Coronary artery (tissue), 2 donors: ENCODE results near the gene MYO7A.

ENCODE experiments used
- DNase-seq: peaks from one replicate; pipeline ENCODE4 v3.0.0-alpha.2; 2017; ENCODE audit warnings: low spot score
- H3K27ac ChIP-seq, 2 donors: fragments of 200-600 bp; sonication (generic); one replicate each; pipeline ENCODE4 v1.5.1; 2016 to 2019
- H3K4me3 ChIP-seq: fragments of 200-600 bp; sonication (generic); 2 replicates; pipeline ENCODE4 v1.5.1; 2016; ENCODE audit warnings: mild to moderate bottlenecking, moderate library complexity
- CTCF ChIP-seq: fragments of 200-600 bp; sonication (generic); IDR thresholded peaks from one replicate; pipeline ENCODE4 v1.5.1; 2019; ENCODE audit warnings: antibody characterized with exemption

MYO7A gene

GRCh38 chr11:77252555-77253270 lies 124.7 kb downstream of the MYO7A start:
- Histone ChIP-seq H3K4me3 (no peak overlapping the region), H3K27ac (no peak overlapping the region)
- no peak for DNase-seq
- TF ChIP-seq CTCF = no peak

GRCh38 chr11:77253690-77254089 lies 125.6 kb downstream of the MYO7A start:
- DNase-seq = no peak
- H3K27ac ChIP-seq = no peak overlapping the region
- H3K4me3 ChIP-seq = no peak overlapping the region
- TF ChIP-seq CTCF = no peak

- DNase-seq = no peak
- Histone ChIP-seq H3K4me3 (no peak overlapping the region), H3K27ac (no peak overlapping the region)
- TF ChIP-seq CTCF = no peak
Measured at GRCh38 chr11:77259641-77260040, 131.6 kb downstream of the MYO7A start.

GRCh38 chr11:77262803-77263202 lies 134.8 kb downstream of the MYO7A start:
- H3K27ac ChIP-seq = no peak overlapping the region
- no peak for DNase-seq
- TF ChIP-seq CTCF = no peak
- no peak overlapping the region for H3K4me3 ChIP-seq
